ENCODE results near the gene SARDH. TPM values are rescaled to one million over a fixed set of nuclear protein-coding genes. Genes with fewer than 3 reads are reported as not detected.

SARDH gene
- total RNA-seq, 1 experiment from 2014 or later, result 5.6 TPM

- no peak for TF ChIP-seq POLR2A (IDR thresholded peaks at IDR 0.05; ENCODE audit: borderline replicate concordance, extremely low read depth, insufficient read depth, insufficient read length)
These were observed 40.9 kb upstream of the SARDH start (continued) for GRCh38 chr9:133779081-133779480.

GRCh38 chr9:133778336-133779013 is 40.3 kb upstream of the SARDH start:
- no peak for ATAC-seq
- intact Hi-C loops (cut with micrococcal nuclease), result no loop called here
- no peak overlapping the region for H3K27ac ChIP-seq (ENCODE audit: low read depth, low read length)
- H3K9me3 ChIP-seq (ENCODE audit: control insufficient read depth in 1 of 2, insufficient read depth in 1 of 2, low read depth in 1 of 2, low read length in 2 of 2), result peaks cover 5 to 11% of the 10 kb centered on the region in 2 experiments; a peak in 2 of 4 replicates
- TF ChIP-seq CBX3 (IDR thresholded peaks at IDR 0.05; ENCODE audit: low read depth), result no peak
- TF ChIP-seq ZFX (IDR thresholded peaks at IDR 0.05), result no peak
- TF ChIP-seq REST (IDR thresholded peaks at IDR 0.05; ENCODE audit: low read depth), result no peak
- TF ChIP-seq SP1 (IDR thresholded peaks at IDR 0.05; ENCODE audit: low read depth), result no peak
- TF ChIP-seq EZH2phosphoT487 (IDR thresholded peaks at IDR 0.05; ENCODE audit: borderline replicate concordance), result no peak
- TF ChIP-seq EGR1 (IDR thresholded peaks at IDR 0.05; ENCODE audit: low read depth), result no peak
- no peak for TF ChIP-seq ATF3 (IDR thresholded peaks at IDR 0.05)
- TF ChIP-seq YY1 (IDR thresholded peaks at IDR 0.05; ENCODE audit: extremely low read depth, insufficient replicate concordance, low read depth, low read length), result no peak
- TF ChIP-seq SRF (IDR thresholded peaks at IDR 0.05; ENCODE audit: low read depth), result no peak
- no peak for TF ChIP-seq EZH2 (IDR thresholded peaks at IDR 0.05)
- no peak for TF ChIP-seq JUND (IDR thresholded peaks at IDR 0.05)
- TF ChIP-seq CEBPB (IDR thresholded peaks at IDR 0.05; ENCODE audit: low read depth), result no peak
- no peak for TF ChIP-seq POLR2AphosphoS5 (IDR thresholded peaks at IDR 0.05; ENCODE audit: low read depth, low read length)
- TF ChIP-seq POLR2A (IDR thresholded peaks at IDR 0.05; ENCODE audit: borderline replicate concordance, extremely low read depth, insufficient read depth, insufficient read length), result no peak
- no peak overlapping the region for H2AFZ ChIP-seq (ENCODE audit: low read depth, low read length, poor library complexity, severe bottlenecking)
- CTCF ChIA-PET, result interaction anchor here (1.1 kb wide), 1 partner anchor 321 kb away, joined by 3 read pairs; no protein-coding TSS in a partner anchor
- no peak overlapping the region for H3K4me3 ChIP-seq (replicated peaks in 1 of 2; ENCODE audit: low read depth in 1 of 2, low read length in 2 of 2)
- no TSS peak for BruUV-seq (replicated peaks)
- H3K4me1 ChIP-seq (ENCODE audit: control insufficient read depth in 1 of 2, insufficient read depth in 2 of 2, low read length in 2 of 2), result no peaks in the 10 kb centered on the region
- H3K4me2 ChIP-seq (ENCODE audit: low read length), result no peak overlapping the region
- no peaks in the 10 kb centered on the region for H3K79me2 ChIP-seq (ENCODE audit: insufficient read depth, low read length)
- H3K36me3 ChIP-seq (ENCODE audit: control insufficient read depth in 1 of 2, insufficient read depth in 2 of 2, low read length in 2 of 2), result peaks cover 5 to 17% of the 10 kb centered on the region in 2 experiments
- no peak overlapping the region for H3K9ac ChIP-seq (ENCODE audit: low read length)
- H3K27me3 ChIP-seq (ENCODE audit: insufficient read depth, low read length), result no peaks in the 10 kb centered on the region
- no peaks in the 10 kb centered on the region for H4K20me1 ChIP-seq (ENCODE audit: insufficient read depth)
- RAD21 ChIA-PET (ENCODE audit: low non-redundant PET in 1 of 2, low total read pairs in 2 of 2, uncharacterized antibody in 2 of 2, unreplicated experiment in 2 of 2), result no interaction called here
- H3K9me2 ChIP-seq (ENCODE audit: insufficient read depth), result no peaks in the 10 kb centered on the region
- POLR2A ChIA-PET, result no interaction called here
- DNase-seq (ENCODE audit: low read depth, low spot score), result no peak

All from HCT116 (cell line).